GM12801 (cell line): ENCODE measurements around the gene LPAR6.

Source experiments
- CTCF ChIP-seq: IDR thresholded peaks from one replicate; pipeline ENCODE4 v1.5.1; 2011; ENCODE audit warnings: control low read depth; ENCODE audit not compliant: insufficient read length; ENCODE audit errors: extremely low read depth

The LPAR6 gene

GRCh38 chr13:48443442-48444208 is 30.7 kb upstream of the LPAR6 start:
- no peak for TF ChIP-seq CTCF

GRCh38 chr13:48437371-48437770 is 24.5 kb upstream of the LPAR6 start:
- no peak for TF ChIP-seq CTCF

- no peak for TF ChIP-seq CTCF
These were observed 23.9 kb upstream of the LPAR6 start for GRCh38 chr13:48436661-48437288.

- TF ChIP-seq CTCF, result no peak
These were observed 21.3 kb upstream of the LPAR6 start for GRCh38 chr13:48434200-48434599.

GRCh38 chr13:48431987-48432615 is 19.2 kb upstream of the LPAR6 start:
- no peak for TF ChIP-seq CTCF

- TF ChIP-seq CTCF, result no peak
These were observed 18.5 kb upstream of the LPAR6 start for GRCh38 chr13:48431431-48431830.

- no peak for TF ChIP-seq CTCF
These were observed 17.0 kb upstream of the LPAR6 start for GRCh38 chr13:48429886-48430285.
